ENCODE measurements around the gene SERPINB6. TPM values are rescaled to one million over a fixed set of nuclear protein-coding genes. Genes with fewer than 3 reads are reported as not detected.
"Not testable (repeated sequence)": the region's sequence is repeated elsewhere in the genome, so short reads cannot be mapped to it uniquely, and the experiment has no call there.

Gene SERPINB6
- total and polyA plus RNA-seq, 5 donors: 172 to 265 (median 201) TPM

DNA sequence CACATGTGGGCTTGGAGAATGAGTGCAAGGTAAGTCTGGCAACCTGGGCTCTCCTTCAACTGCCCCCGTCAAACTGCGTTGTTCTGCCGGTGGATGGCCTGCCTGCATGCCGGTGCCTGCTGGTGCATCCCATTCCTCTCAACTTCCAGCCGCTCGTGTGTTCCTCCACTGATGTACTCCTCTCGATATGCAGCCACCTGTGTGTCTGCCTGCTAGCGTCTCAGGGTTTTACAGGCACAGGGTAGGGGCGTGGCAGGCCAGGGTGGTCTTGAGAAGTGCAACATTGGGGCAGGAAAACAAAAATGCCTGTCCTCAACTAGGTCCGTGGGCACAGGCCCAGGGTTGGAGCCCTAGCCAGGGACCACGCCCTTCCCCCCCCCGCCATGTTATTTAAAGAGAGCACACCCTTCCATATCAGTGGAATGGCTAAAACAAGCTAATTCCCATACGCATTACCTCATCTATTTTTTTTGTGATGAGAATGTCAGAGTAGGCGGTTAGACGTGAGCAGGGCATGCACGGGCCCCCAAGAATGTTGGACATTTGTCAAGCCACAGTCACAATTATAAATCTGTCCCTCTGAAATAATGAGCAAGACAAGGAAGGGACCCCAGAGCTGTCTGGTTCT is 33.2 kb downstream of the SERPINB6 start:
- WGBS: 62% methylated on average over 16 of the region's 16 CpGs
- ATAC-seq (peak in 1 of 2 donors; percentile 71), DNase-seq (peak in 1 of 3 donors; percentile 71)
- Histone ChIP-seq H3K4me1 (ENCODE audit: control insufficient read depth, insufficient read depth, low read length) (peaks cover 4% of the 10 kb centered on the region), H3K27me3 (ENCODE audit: control insufficient read depth, insufficient read depth) (no peaks in the 10 kb centered on the region), H3K27ac (ENCODE audit: low read length) (no peak overlapping the region), H3K9me3 (ENCODE audit: control insufficient read depth, low read length) (no peaks in the 10 kb centered on the region), H3K4me3 (ENCODE audit: low read length) (no peak overlapping the region)
- intact Hi-C loops (cut with DNase I): loop anchor here in 3 of 4 donors (5.0 to 10.0 kb wide), 3 partner anchors 47 to 143 kb away; no protein-coding TSS in a partner anchor

DNA sequence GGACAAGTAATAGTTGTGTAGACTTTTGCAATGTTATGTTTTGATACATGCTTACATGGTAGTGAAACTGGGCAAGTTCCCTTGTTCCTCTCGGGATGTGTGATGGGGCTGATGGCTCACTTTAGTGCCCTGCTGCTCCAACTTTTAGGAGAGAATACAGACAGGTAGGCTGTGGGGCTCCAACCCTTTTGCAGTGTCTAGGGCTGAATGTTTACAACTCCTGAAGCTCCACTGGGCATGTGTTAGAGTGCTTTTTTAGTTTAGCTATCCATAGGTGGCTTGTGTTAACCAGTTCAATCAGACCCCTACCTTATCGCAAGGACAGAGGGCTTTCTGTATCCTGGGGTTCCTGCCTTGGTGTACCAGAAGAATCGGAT is 33.8 kb downstream of the SERPINB6 start:
- peaks cover under 1% of the 10 kb centered on the region for H3K4me1 ChIP-seq (ENCODE audit: control insufficient read depth, insufficient read depth, low read length)
- H3K9me3 ChIP-seq (ENCODE audit: control insufficient read depth, low read length): no peaks in the 10 kb centered on the region
- H3K4me3 ChIP-seq (ENCODE audit: low read length): no peak overlapping the region
- H3K27me3 ChIP-seq (ENCODE audit: control insufficient read depth, insufficient read depth): no peaks in the 10 kb centered on the region
- no peak for ATAC-seq
- intact Hi-C loops (cut with DNase I): loop anchor here in 3 of 4 donors (5.0 to 10.0 kb wide), 3 partner anchors 47 to 143 kb away; no protein-coding TSS in a partner anchor
- WGBS: 93% methylated on average over 3 of the region's 3 CpGs
- H3K27ac ChIP-seq (ENCODE audit: low read length): no peak overlapping the region
- DNase-seq: no peak

DNA sequence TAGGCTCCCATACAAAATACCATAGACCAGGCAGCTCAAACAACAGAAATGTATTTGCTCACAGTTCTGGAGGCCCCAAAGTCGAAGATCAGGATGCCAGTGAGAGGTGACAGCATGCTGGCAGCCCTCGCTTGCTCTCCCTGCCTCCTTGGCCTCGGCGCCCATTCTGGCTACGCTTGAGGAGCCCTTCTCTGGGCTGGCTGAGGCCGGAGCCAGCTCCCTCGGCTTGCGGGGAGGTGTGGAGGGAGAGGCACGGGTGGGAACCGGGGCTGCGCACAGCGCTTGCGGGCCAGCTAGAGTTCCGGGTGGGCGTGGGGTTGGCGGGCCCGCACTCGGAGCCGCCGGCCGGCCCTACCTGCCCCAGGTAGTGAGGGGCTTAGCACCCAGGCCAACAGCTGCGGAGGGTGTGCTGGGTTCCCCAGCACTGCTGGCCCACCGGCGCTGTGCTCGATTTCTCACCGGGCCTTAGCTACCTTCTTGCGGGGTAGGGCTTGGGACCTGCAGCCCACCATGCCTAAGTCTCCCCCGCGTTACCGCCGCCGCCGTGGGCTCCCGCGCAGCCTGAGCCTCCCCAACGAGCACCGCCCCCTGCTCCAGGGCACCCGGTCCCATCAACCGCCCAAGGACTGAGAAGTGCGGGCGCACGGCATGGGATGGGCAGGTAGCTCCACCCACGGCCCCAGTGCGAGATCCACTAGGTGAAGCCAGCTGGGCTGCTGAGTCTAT is 35.6 kb downstream of the SERPINB6 start:
- H3K27ac ChIP-seq (ENCODE audit: low read length): no peak overlapping the region
- no peak overlapping the region for H3K4me3 ChIP-seq (ENCODE audit: low read length)
- peaks cover 3% of the 10 kb centered on the region for H3K4me1 ChIP-seq (ENCODE audit: control insufficient read depth, insufficient read depth, low read length)
- ATAC-seq (no peak), DNase-seq (peak in 1 of 3 donors; percentile 51)
- no peaks in the 10 kb centered on the region for H3K27me3 ChIP-seq (ENCODE audit: control insufficient read depth, insufficient read depth)
- intact Hi-C loops (cut with DNase I): loop anchor here in 3 of 4 donors (5.0 to 10.0 kb wide), 3 partner anchors 49 to 141 kb away; no protein-coding TSS in a partner anchor
- no peaks in the 10 kb centered on the region for H3K9me3 ChIP-seq (ENCODE audit: control insufficient read depth, low read length)
- WGBS: 96% methylated on average over 44 of the region's 44 CpGs

DNA sequence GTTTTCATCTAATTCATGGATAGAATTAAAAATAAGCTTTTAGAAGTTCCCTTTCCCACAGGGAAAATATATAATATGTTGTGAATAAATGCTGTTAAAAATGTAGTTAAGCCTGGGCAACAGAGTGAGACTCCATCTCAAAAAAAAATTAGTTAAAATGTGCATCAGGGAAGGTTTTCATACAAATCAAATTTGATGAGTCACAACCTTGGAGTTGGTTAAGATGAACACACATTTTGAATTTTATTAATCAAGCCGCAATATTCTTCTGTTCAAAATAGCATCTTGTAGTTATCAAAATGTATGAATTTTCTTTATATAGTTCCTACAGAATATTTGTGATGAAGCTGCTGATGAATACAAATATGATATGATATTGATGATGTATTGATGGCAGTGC is 37.3 kb downstream of the SERPINB6 start:
- no peak for DNase-seq
- H3K9me3 ChIP-seq (ENCODE audit: control insufficient read depth, low read length): no peaks in the 10 kb centered on the region
- no peaks in the 10 kb centered on the region for H3K27me3 ChIP-seq (ENCODE audit: control insufficient read depth, insufficient read depth)
- no peak overlapping the region for H3K27ac ChIP-seq (ENCODE audit: low read length)
- intact Hi-C loops (cut with DNase I): loop anchor here (5.0 to 10.0 kb wide), 6 partner anchors 51 to 139 kb away; partner anchors contain the start of gene SERPINB1 (in 1 of the 4)
- no peak for ATAC-seq
- no peak overlapping the region for H3K4me3 ChIP-seq (ENCODE audit: low read length)
- H3K4me1 ChIP-seq (ENCODE audit: control insufficient read depth, insufficient read depth, low read length): peaks cover 3% of the 10 kb centered on the region
- 96% methylated on average over 1 of the region's 1 CpG for WGBS

DNA sequence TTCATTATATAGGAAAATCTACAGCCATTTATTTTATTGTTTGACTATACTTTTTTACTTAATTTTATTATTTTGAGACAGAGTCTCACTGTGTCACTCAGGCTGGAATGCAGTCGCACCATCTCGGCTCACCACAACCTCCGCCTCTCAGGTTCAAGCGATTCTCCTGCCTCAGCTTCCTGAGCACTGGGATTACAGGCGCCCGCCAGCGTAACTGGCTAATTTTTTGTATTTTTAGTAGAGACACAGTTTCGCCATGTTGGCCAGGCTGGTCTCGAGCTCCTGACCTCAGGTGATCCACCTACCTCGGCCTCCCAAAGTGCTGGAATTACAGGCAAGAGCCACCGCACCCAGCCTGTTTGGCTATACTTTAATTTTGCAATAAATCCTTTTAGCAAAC is 38.5 kb downstream of the SERPINB6 start:
- DNase-seq; H3K27ac ChIP-seq (ENCODE audit: low read length); H3K27me3 ChIP-seq (ENCODE audit: control insufficient read depth, insufficient read depth); ATAC-seq; H3K9me3 ChIP-seq (ENCODE audit: control insufficient read depth, low read length); H3K4me3 ChIP-seq (ENCODE audit: low read length); H3K4me1 ChIP-seq (ENCODE audit: control insufficient read depth, insufficient read depth, low read length): not testable (repeated sequence)
- intact Hi-C loops (cut with DNase I): loop anchor here (5.0 to 10.0 kb wide), 6 partner anchors 52 to 138 kb away; partner anchors contain the start of gene SERPINB1 (in 1 of the 4)
- 90% methylated on average over 11 of the region's 11 CpGs for WGBS

DNA sequence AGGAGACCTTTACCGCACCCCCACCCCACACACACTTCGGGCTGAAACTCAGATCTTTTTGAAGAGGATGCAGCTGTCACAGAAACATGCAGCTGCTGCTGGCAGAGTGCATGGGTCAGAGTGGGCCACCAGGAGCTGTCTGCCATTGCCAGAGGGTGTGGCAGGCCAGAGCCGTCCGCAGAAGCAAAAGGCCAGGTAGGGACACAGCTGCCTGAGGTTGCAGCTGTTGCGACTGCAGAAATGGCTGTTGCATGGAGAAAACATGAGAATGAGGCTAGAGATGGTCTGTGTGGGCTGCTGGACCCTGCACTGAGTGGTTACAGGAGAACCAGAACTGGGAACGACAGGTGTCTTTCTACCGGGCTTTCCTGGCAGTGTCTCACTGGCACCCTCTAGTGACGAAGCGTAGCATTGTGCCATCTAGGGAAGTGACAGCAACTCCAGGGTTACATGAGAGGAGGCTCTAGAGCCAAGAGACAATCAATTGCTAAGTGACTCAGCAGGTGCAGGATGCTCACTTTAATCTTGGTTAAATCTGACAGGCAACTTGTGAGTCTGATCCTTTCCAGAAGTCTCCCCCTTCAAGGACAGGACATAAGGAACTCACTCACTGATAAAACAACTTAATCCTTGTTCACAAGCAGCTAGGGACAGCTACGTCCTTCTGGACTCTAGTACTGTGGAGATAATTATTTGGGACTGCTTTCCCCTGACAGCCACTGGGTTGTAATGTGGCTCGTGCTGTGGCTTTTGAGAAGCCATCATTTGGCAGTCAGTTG is 39.2 kb downstream of the SERPINB6 start:
- peak; percentile 72 to 92 (median 86) for DNase-seq
- no peaks in the 10 kb centered on the region for H3K9me3 ChIP-seq (ENCODE audit: control insufficient read depth, low read length)
- peaks cover 3% of the 10 kb centered on the region for H3K4me1 ChIP-seq (ENCODE audit: control insufficient read depth, insufficient read depth, low read length)
- intact Hi-C loops (cut with DNase I): loop anchor here (5.0 to 10.0 kb wide), 6 partner anchors 53 to 137 kb away; partner anchors contain the start of gene SERPINB1 (in 1 of the 4)
- H3K4me3 ChIP-seq (ENCODE audit: low read length): no peak overlapping the region
- no peaks in the 10 kb centered on the region for H3K27me3 ChIP-seq (ENCODE audit: control insufficient read depth, insufficient read depth)
- H3K27ac ChIP-seq (ENCODE audit: low read length): peak overlapping the region; percentile 31
- ATAC-seq: peak; percentile 92 to 94
- WGBS: 27% methylated on average over 11 of the region's 11 CpGs

DNA sequence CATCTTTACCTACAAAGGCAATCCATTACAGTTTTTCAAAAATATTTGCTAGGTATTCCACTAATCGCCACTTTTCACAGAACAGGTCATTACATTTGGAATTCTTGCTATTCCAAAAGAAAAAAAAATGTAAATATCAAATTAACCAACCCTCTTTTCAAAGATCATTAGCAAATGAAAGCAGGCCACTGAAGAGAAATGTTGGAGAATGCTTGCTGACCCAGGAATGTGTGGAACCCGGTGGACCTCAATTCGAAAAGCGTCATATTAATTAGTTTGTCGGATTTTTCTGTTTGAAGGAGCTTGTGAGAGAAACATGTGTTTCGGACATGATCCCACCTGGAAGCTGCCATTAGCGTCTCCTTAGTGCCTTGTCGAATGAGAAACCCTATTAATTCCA is 40.3 kb downstream of the SERPINB6 start:
- ATAC-seq: no peak
- no peaks in the 10 kb centered on the region for H3K27me3 ChIP-seq (ENCODE audit: control insufficient read depth, insufficient read depth)
- peaks cover 3% of the 10 kb centered on the region for H3K4me1 ChIP-seq (ENCODE audit: control insufficient read depth, insufficient read depth, low read length)
- no peak for DNase-seq
- 95% methylated on average over 8 of the region's 8 CpGs for WGBS
- H3K4me3 ChIP-seq (ENCODE audit: low read length): no peak overlapping the region
- no peak overlapping the region for H3K27ac ChIP-seq (ENCODE audit: low read length)
- H3K9me3 ChIP-seq (ENCODE audit: control insufficient read depth, low read length): no peaks in the 10 kb centered on the region
- intact Hi-C loops (cut with DNase I): loop anchor here (5.0 to 10.0 kb wide), 6 partner anchors 54 to 136 kb away; partner anchors contain the start of gene SERPINB1 (in 1 of the 4)

DNA sequence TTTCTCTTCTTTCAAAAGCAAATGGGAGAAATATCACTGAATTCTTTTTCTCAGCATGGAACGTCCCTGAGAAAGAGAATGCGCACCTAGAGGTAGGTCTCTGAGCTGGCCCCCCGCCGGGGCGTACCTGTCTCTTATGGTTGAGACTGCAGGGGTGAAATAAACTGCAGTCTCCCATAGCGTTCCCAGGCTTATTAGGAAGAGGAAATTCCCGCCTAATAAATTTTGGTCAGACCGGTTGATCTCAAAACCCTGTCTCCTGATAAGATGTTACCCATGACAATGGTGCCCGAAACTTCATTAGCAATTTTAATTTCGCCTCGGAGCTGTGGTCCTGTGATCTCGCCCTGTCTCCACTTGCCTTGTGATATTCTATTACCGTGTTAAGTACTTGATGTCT is 43.4 kb downstream of the SERPINB6 start:
- DNase-seq; H3K27ac ChIP-seq (ENCODE audit: low read length); H3K4me1 ChIP-seq (ENCODE audit: control insufficient read depth, insufficient read depth, low read length); H3K9me3 ChIP-seq (ENCODE audit: control insufficient read depth, low read length); H3K27me3 ChIP-seq (ENCODE audit: control insufficient read depth, insufficient read depth); ATAC-seq; H3K4me3 ChIP-seq (ENCODE audit: low read length); intact Hi-C loops (cut with DNase I): not testable (repeated sequence)
- WGBS: 81% methylated on average over 13 of the region's 13 CpGs

DNA sequence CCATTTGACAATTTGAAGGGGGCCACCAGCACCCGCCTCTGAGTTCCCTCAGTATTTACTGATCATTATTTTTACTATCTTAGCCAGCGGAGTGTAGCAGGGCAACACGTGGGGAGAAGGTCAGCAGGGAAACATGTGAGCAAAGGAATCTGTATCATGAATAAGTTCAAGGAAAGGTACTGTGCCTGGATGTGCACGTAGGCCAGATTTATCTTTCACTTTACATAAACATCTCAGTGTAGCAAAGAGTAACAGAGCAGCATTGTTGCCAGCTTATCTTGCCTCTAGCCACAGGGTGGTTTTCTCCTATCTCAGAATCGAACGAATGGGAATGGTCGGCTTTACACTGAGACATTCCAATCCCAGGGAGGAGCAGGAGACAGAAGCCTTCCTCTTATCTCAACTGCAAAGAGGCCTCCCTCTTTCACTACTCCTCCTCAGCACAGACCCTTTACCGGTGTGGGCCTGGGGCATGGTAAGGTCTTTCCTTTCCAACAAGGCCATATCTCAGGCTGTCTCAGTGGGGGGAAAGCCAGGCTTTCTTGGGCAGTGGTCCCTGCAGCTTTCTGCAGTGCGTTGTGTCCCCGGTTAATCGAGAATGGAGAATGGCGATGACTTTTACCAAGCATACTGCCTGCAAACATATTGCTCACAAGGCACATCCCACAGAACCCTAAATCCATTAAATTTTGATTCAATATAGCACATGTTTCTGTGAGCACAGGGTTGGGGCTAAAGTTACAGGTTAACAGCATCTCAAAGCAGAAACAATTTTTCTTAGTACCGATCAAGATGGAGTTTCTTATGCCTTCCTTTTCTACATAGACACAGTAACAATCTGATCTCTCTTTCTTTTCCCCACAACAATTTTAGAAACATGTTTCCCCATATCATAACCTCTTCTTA is 45.3 kb downstream of the SERPINB6 start:
- WGBS: 57% methylated on average over 13 of the region's 13 CpGs
- intact Hi-C loops (cut with DNase I); ATAC-seq: not testable (repeated sequence)

More for the DNA sequence above, 45.3 kb downstream of the SERPINB6 start:
- not testable (repeated sequence) for DNase-seq; H3K4me1 ChIP-seq (ENCODE audit: control insufficient read depth, insufficient read depth, low read length); H3K4me3 ChIP-seq (ENCODE audit: low read length); H3K27ac ChIP-seq (ENCODE audit: low read length); H3K27me3 ChIP-seq (ENCODE audit: control insufficient read depth, insufficient read depth); H3K9me3 ChIP-seq (ENCODE audit: control insufficient read depth, low read length)

All from right cardiac atrium (tissue), 5 donors.